HEK293T (cell line): ENCODE measurements around the gene GNG12.

Experiments
- ARNT ChIP-seq: fragments of 450-650 bp; IDR thresholded peaks from 2 replicates; pipeline ENCODE4 v1.6.1; 2017; ENCODE audit warnings: mild to moderate bottlenecking
- BHLHE40 ChIP-seq: fragments of 450-650 bp; IDR thresholded peaks from 2 replicates; pipeline ENCODE4 v1.6.1; 2016; ENCODE audit warnings: mild to moderate bottlenecking, moderate library complexity, borderline replicate concordance
- TARDBP ChIP-seq: fragments of 450-650 bp; IDR thresholded peaks from 2 replicates; pipeline ENCODE4 v1.6.1; 2016
- ZNF384 ChIP-seq: fragments of 450-650 bp; IDR thresholded peaks from 2 replicates; pipeline ENCODE4 v1.6.1; 2016

- TF ChIP-seq ARNT: no peak
- no peak for TF ChIP-seq BHLHE40
- TF ChIP-seq ZNF384: no peak
- no peak for TF ChIP-seq TARDBP
These were observed 94.9 kb downstream of the GNG12 start for GRCh38 chr1:67738401-67738800.
